GM23248 (cell line): Measurements from ENCODE around the gene TMEM178B.

Source experiments
- EZH2 ChIP-seq: fragments of 200-600 bp; sonication (generic); IDR thresholded peaks from 2 replicates; pipeline ENCODE4 v1.6.1; 2018; ENCODE audit warnings: antibody characterized with exemption, mild to moderate bottlenecking; ENCODE audit not compliant: insufficient read depth, poor library complexity, severe bottlenecking
- EZH2phosphoT487 ChIP-seq: fragments of 200-600 bp; sonication (generic); IDR thresholded peaks from 2 replicates; pipeline ENCODE4 v1.6.1; 2018; ENCODE audit warnings: antibody characterized with exemption, moderate library complexity, mild to moderate bottlenecking, low read depth; ENCODE audit not compliant: insufficient read depth

DNA sequence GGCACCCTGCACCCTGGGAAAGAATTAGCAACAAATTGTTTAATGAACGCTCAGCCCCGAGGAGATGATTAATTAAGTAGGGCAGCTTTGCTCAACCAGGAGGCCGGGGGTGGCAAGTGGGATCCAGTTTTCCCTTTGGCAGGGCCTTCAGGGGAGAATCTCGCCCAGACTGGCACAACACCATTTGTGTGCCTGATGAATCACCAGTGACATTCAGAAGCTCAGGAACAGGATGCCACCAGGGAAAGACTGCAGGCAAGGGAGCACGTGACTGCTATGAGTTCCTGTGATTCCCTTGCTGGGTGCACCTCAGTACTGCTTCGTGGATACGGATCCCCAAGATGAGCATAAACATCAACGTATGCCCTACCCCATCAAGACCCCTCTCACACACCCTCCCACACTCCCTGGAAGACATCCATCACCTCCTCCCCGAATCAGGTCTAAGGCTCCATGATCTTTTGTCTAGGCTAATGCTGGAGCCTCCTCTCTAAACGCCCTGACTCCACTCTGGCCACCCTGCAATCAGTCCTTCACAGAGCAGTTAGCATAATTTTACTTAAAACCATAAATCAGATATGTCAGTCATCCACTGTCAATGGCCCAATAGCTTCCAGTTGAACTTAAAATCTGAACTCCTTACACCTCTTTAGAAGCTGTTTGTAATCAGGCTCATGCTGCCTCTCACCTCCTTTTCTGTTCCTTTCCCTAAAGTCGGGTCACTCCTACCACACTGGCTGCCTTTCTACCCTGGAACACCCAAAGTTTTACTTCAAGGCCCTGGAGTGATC lies 368.2 kb downstream of the TMEM178B start:
- no peak for TF ChIP-seq EZH2phosphoT487
- TF ChIP-seq EZH2, result no peak
